HCT116 (cell line): ENCODE measurements around the gene FMN1. TPM values are rescaled to one million over a fixed set of nuclear protein-coding genes. Genes with fewer than 3 reads are reported as not detected.

Source experiments
- ATAC-seq: fragments of 200-7000 bp; cut with Tn5 transposase; 2 replicates; pipeline ENCODE4 v1.9.1; 2020; ENCODE audit warnings: mild to moderate bottlenecking, moderate library complexity
- BruUV-seq: library from RNA; stranded (reverse); fragments of 400-500 nt; replicated peaks from 2 replicates; lab custom pipeline; 2021; lab: Mats Ljungman, UMichigan
- CTCF ChIA-PET: fragments of 300-600 bp; sonication (Branson Sonifier 250); formaldehyde crosslinking; loops from one replicate; lab custom pipeline; 2021; ENCODE audit warnings: antibody characterized with exemption; lab: Charles Lee
- POLR2A ChIA-PET: fragments of 300-600, 350-600 bp; sonication (Branson Sonifier 250); formaldehyde crosslinking; loops from one replicate; lab custom pipeline; 2021; ENCODE audit warnings: antibody characterized with exemption; lab: Charles Lee
- RAD21 ChIA-PET, 2 experiments: fragments of 300-600 bp; sonication (Branson Sonifier 250); formaldehyde crosslinking; loops; one replicate each; lab custom pipeline; 2023; ENCODE audit warnings: low total read pairs in 2 of 2; ENCODE audit not compliant: uncharacterized antibody in 2 of 2, unreplicated experiment in 2 of 2, low non-redundant PET in 1 of 2; lab: Charles Lee
- DNase-seq: peaks from one replicate; pipeline ENCODE4 v3.0.0-alpha.2; 2010; ENCODE audit warnings: low read depth, low spot score
- H2AFZ ChIP-seq: fragments of 200-600 bp; shearing (Covaris generic), sonication (generic); 2 replicates; pipeline ENCODE4 v1.6.1; 2017; ENCODE audit warnings: low read depth, mixed run types, mixed read lengths, antibody characterized with exemption, low read length; ENCODE audit not compliant: poor library complexity, severe bottlenecking
- H3K27ac ChIP-seq: 2 replicates; pipeline ENCODE4 v1.5.1; 2012; ENCODE audit warnings: low read depth, low read length
- H3K27me3 ChIP-seq: fragments of 200-600 bp; sonication (generic); 2 replicates; pipeline ENCODE4 v1.6.1; 2016; ENCODE audit warnings: mixed run types, low read length, mixed read lengths; ENCODE audit not compliant: insufficient read depth
- H3K36me3 ChIP-seq, 2 experiments: fragments of 200-500 bp in 1 of 2; fragments of 200-600 bp in 1 of 2; sonication (Bioruptor generic) in 1 of 2; sonication (generic) in 1 of 2; 2 replicates each; pipeline versions ENCODE4 v1.5.1 to v1.6.1; 2014 to 2016; ENCODE audit warnings: low read length in 2 of 2, inconsistent platforms in 1 of 2, mixed read lengths in 1 of 2, mixed run types in 1 of 2; ENCODE audit not compliant: insufficient read depth in 2 of 2, control insufficient read depth in 1 of 2
- H3K4me1 ChIP-seq, 2 experiments: fragments of 200-600 bp in 1 of 2; sonication (generic) in 1 of 2; 2 replicates each; pipeline versions ENCODE4 v1.5.1 to v1.6.1; 2012 to 2017; ENCODE audit warnings: low read length in 2 of 2, inconsistent platforms in 1 of 2, mild to moderate bottlenecking in 1 of 2, mixed read lengths in 1 of 2, mixed run types in 1 of 2, moderate library complexity in 1 of 2; ENCODE audit not compliant: insufficient read depth in 2 of 2, control insufficient read depth in 1 of 2
- H3K4me2 ChIP-seq: fragments of 200-600 bp; sonication (generic); 2 replicates; pipeline ENCODE4 v1.6.1; 2017; ENCODE audit warnings: mixed run types, low read length, mixed read lengths
- H3K4me3 ChIP-seq, 2 experiments: fragments of 200-600 bp in 1 of 2; sonication (generic) in 1 of 2; replicated peaks in 1 of 2; 2 replicates each; pipeline ENCODE4 v1.5.1; 2011 to 2016; ENCODE audit warnings: low read length in 2 of 2, control low read depth in 1 of 2, low read depth in 1 of 2, mild to moderate bottlenecking in 1 of 2, mixed read lengths in 1 of 2, mixed run types in 1 of 2
- H3K79me2 ChIP-seq: fragments of 200-600 bp; sonication (generic); 2 replicates; pipeline ENCODE4 v1.6.1; 2017; ENCODE audit warnings: mild to moderate bottlenecking, mixed run types, low read length, moderate library complexity, mixed read lengths; ENCODE audit not compliant: insufficient read depth
- H3K9ac ChIP-seq: fragments of 200-600 bp; sonication (generic); 2 replicates; pipeline ENCODE4 v1.6.1; 2016; ENCODE audit warnings: low read length, mixed read lengths
- H3K9me2 ChIP-seq: fragments of 200-600 bp; sonication (generic), shearing (Covaris generic); 2 replicates; pipeline ENCODE4 v1.6.1; 2017; ENCODE audit warnings: mixed run types, mild to moderate bottlenecking, moderate library complexity; ENCODE audit not compliant: insufficient read depth
- H3K9me3 ChIP-seq, 2 experiments: fragments of 200-500 bp in 1 of 2; fragments of 200-600 bp in 1 of 2; sonication (Bioruptor generic) in 1 of 2; sonication (generic) in 1 of 2; 2 replicates each; pipeline ENCODE4 v1.6.1; 2014 to 2017; ENCODE audit warnings: low read length in 2 of 2, mixed read lengths in 2 of 2, inconsistent platforms in 1 of 2, low read depth in 1 of 2, mild to moderate bottlenecking in 1 of 2, mixed run types in 1 of 2, moderate library complexity in 1 of 2; ENCODE audit not compliant: control insufficient read depth in 1 of 2, insufficient read depth in 1 of 2
- H4K20me1 ChIP-seq: fragments of 200-600 bp; sonication (generic), shearing (Covaris generic); 2 replicates; pipeline ENCODE4 v1.6.1; 2017; ENCODE audit warnings: mixed run types, mild to moderate bottlenecking, moderate library complexity; ENCODE audit not compliant: insufficient read depth
- CEBPB ChIP-seq: IDR thresholded peaks from 2 replicates; pipeline ENCODE4 v1.6.1; 2012; ENCODE audit warnings: low read depth
- ELF1 ChIP-seq: IDR thresholded peaks from 2 replicates; pipeline ENCODE4 v1.6.1; 2012; ENCODE audit warnings: low read depth, borderline replicate concordance
- EZH2phosphoT487 ChIP-seq: fragments of 200-600 bp; IDR thresholded peaks from 2 replicates; pipeline ENCODE4 v1.6.1; 2018; ENCODE audit warnings: antibody characterized with exemption, borderline replicate concordance
- JUND ChIP-seq: IDR thresholded peaks from 2 replicates; pipeline ENCODE4 v1.6.1; 2012
- POLR2A ChIP-seq: IDR thresholded peaks from 2 replicates; pipeline ENCODE4 v1.7.0; 2011; ENCODE audit warnings: borderline replicate concordance; ENCODE audit not compliant: insufficient read depth, insufficient read length; ENCODE audit errors: extremely low read depth
- POLR2AphosphoS5 ChIP-seq: IDR thresholded peaks from 2 replicates; pipeline ENCODE4 v1.6.1; 2011; ENCODE audit warnings: mild to moderate bottlenecking, low read depth, low read length, moderate library complexity
- SP1 ChIP-seq: IDR thresholded peaks from 2 replicates; pipeline ENCODE4 v1.6.1; 2012; ENCODE audit warnings: low read depth
- YY1 ChIP-seq: IDR thresholded peaks from 2 replicates; pipeline ENCODE4 v1.6.1; 2011; ENCODE audit warnings: low read length, low read depth, moderate library complexity, mild to moderate bottlenecking; ENCODE audit not compliant: insufficient replicate concordance; ENCODE audit errors: extremely low read depth
- ZNF274 ChIP-seq: fragments of 200-500 bp; sonication (Bioruptor generic); IDR thresholded peaks from 2 replicates; pipeline ENCODE4 v1.6.1; 2014; ENCODE audit warnings: mild to moderate bottlenecking, low read depth, low read length, inconsistent platforms
- intact Hi-C: fragments of 100-400 bp; cut with micrococcal nuclease; formaldehyde crosslinking; loops from 2 replicates; pipeline ENCODE4 v1.10.0; 2022
- total RNA-seq: library from RNA; stranded (reverse); gene quantifications from one replicate; pipeline ENCODE4 v1.2.1, GENCODE V29; 2021; ENCODE audit not compliant: unreplicated experiment
- TF ChIP-seq, protein P1 (sequence below): IDR thresholded peaks from 2 replicates; pipeline ENCODE4 v1.6.1; 2011; ENCODE audit warnings: mild to moderate bottlenecking, low read length, moderate library complexity; ENCODE audit not compliant: insufficient replicate concordance; ENCODE audit errors: extremely low read depth
- TF ChIP-seq, protein P2 (sequence below): IDR thresholded peaks from 2 replicates; pipeline ENCODE4 v1.6.1; 2012

The FMN1 gene
- total RNA-seq, 1 experiment from 2014 or later: 0.39 TPM

DNA sequence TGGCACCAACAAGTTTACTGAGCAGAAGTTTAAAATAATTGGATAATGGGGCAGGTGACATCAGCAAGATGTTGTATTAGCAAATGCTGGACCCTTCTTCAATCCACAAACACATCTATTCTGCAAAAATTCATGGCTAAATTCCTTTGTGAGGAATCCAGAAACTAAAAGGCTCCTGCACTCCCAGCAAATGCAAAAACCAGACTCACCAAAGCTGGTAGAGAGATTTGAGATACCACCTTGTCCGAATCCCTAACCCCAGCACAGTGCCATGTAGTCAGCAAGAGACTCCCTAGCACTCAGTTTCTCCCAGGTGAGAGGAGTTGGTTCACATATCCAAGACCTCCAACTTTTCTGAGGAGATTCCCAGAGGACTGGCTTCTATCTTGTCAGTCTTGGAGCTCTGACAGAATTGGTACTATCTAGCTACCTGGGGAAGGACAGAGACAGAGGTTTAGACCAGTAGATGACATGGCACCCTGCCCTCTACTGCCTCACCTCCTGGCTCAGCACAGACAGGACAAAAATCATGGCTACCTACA lies 454.9 kb downstream of the FMN1 start:
- H3K9me2 ChIP-seq: no peaks in the 10 kb centered on the region
- H4K20me1 ChIP-seq: no peaks in the 10 kb centered on the region
- H3K9ac ChIP-seq: no peak overlapping the region
- POLR2A ChIA-PET: no interaction called here
- no peak for DNase-seq
- RAD21 ChIA-PET: no interaction called here
- H3K79me2 ChIP-seq: no peaks in the 10 kb centered on the region
- no TSS peak for BruUV-seq
- intact Hi-C loops: no loop called here
- no peak overlapping the region for H3K4me2 ChIP-seq
- H3K36me3 ChIP-seq: no peaks in the 10 kb centered on the region
- H3K9me3 ChIP-seq: no peaks in the 10 kb centered on the region
- H3K4me3 ChIP-seq: no peak overlapping the region
- H3K4me1 ChIP-seq: no peaks in the 10 kb centered on the region
- TF ChIP-seq SP1 (no peak), YY1 (no peak), CEBPB (no peak), POLR2A (no peak), EZH2phosphoT487 (no peak)
- TF ChIP-seq, protein P1, sequence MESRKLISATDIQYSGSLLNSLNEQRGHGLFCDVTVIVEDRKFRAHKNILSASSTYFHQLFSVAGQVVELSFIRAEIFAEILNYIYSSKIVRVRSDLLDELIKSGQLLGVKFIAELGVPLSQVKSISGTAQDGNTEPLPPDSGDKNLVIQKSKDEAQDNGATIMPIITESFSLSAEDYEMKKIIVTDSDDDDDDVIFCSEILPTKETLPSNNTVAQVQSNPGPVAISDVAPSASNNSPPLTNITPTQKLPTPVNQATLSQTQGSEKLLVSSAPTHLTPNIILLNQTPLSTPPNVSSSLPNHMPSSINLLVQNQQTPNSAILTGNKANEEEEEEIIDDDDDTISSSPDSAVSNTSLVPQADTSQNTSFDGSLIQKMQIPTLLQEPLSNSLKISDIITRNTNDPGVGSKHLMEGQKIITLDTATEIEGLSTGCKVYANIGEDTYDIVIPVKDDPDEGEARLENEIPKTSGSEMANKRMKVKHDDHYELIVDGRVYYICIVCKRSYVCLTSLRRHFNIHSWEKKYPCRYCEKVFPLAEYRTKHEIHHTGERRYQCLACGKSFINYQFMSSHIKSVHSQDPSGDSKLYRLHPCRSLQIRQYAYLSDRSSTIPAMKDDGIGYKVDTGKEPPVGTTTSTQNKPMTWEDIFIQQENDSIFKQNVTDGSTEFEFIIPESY: no peak
- ATAC-seq: no peak
- CTCF ChIA-PET: no interaction called here
- no peak overlapping the region for H2AFZ ChIP-seq
- no peak overlapping the region for H3K27ac ChIP-seq
- no peaks in the 10 kb centered on the region for H3K27me3 ChIP-seq

DNA sequence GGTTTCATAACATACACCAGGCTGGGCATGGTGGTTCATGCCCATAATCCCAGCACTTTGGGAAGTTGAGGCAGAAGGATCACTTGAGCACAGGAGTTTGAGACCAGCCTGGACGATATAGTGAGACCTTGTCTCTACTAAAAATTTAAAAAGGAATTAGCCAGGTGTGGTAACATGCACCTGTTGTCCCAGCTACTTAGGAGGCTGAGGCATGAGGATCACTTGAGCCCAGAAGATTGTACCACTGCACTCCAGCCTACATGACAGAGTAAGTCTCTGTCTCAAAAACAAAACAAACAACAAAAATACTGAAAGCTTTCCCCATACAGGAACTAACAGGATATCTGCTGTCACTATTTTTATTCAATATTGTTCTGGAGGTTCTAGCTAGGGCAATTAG lies 455.8 kb downstream of the FMN1 start:
- CTCF ChIA-PET: no interaction called here
- H4K20me1 ChIP-seq: no peaks in the 10 kb centered on the region
- TF ChIP-seq ZNF274 (no peak), YY1 (no peak), ELF1 (no peak), JUND (no peak), CEBPB (no peak), POLR2AphosphoS5 (no peak)
- TF ChIP-seq, protein P2, sequence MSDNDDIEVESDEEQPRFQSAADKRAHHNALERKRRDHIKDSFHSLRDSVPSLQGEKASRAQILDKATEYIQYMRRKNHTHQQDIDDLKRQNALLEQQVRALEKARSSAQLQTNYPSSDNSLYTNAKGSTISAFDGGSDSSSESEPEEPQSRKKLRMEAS: no peak
- no peak overlapping the region for H3K4me3 ChIP-seq
- no peaks in the 10 kb centered on the region for H3K9me3 ChIP-seq
- H2AFZ ChIP-seq: no peak overlapping the region
- no peak overlapping the region for H3K9ac ChIP-seq
- intact Hi-C loops: no loop called here
- no peaks in the 10 kb centered on the region for H3K36me3 ChIP-seq
- POLR2A ChIA-PET: no interaction called here
- BruUV-seq: no TSS peak
- H3K27ac ChIP-seq: no peak overlapping the region
- DNase-seq (no peak), ATAC-seq (no peak)
- no peaks in the 10 kb centered on the region for H3K27me3 ChIP-seq
- RAD21 ChIA-PET: no interaction called here
- no peaks in the 10 kb centered on the region for H3K4me1 ChIP-seq
- H3K79me2 ChIP-seq: no peaks in the 10 kb centered on the region
- H3K9me2 ChIP-seq: no peaks in the 10 kb centered on the region
- H3K4me2 ChIP-seq: no peak overlapping the region
